ENCODE measurements around the gene ACYP1. TPM values are rescaled to one million over a fixed set of nuclear protein-coding genes. Genes with fewer than 3 reads are reported as not detected.

The ACYP1 gene
- polyA plus RNA-seq, result 10 to 100 TPM; 12.0 to 24.1 TPM

GRCh38 chr14:75063491-75064204 is at the start of gene ACYP1:
TSS of gene ACYP1 (minus strand) at chr14:75064024. CDS start at chr14:75063553, 471 bp downstream.
- WGBS, 2 donors, result 0% methylated on average over 34 of the region's 34 CpGs
- Histone ChIP-seq H3K4me1 (ENCODE audit: control insufficient read depth in 2 of 2, insufficient read depth in 2 of 2, low read length in 1 of 2) (no peaks in the 10 kb centered on the region), H3K4me3 (ENCODE audit: low read depth in 1 of 2, low read length in 2 of 2) (peak within 1 kb of the TSS; percentile 76 to 79), H3K27ac (ENCODE audit: low read depth in 2 of 2, low read length in 1 of 2) (peak within 1 kb of the TSS; percentile 69 to 85), H3K27me3 (ENCODE audit: control insufficient read depth in 1 of 2, insufficient read depth in 2 of 2, low read length in 2 of 2) (no peaks in the 10 kb centered on the region), H3K36me3 (ENCODE audit: control insufficient read depth in 2 of 2, insufficient read depth in 2 of 2, low read length in 1 of 2) (no peaks in the 10 kb centered on the region), H3K9me3 (ENCODE audit: control insufficient read depth in 2 of 2, insufficient read depth in 1 of 2, low read depth in 1 of 2, low read length in 1 of 2) (no peaks in the 10 kb centered on the region)

GRCh38 chr14:75109877-75110276 is 46.1 kb upstream of the ACYP1 start:
- WGBS, 2 donors, result 83 to 84% methylated on average over 2 of the region's 2 CpGs
- Histone ChIP-seq H3K4me1 (ENCODE audit: control insufficient read depth in 2 of 2, insufficient read depth in 2 of 2, low read length in 1 of 2) (no peaks in the 10 kb centered on the region), H3K36me3 (ENCODE audit: control insufficient read depth in 2 of 2, insufficient read depth in 2 of 2, low read length in 1 of 2) (peaks cover 12 to 15% of the 10 kb centered on the region in 2 donors), H3K27ac (ENCODE audit: low read depth in 2 of 2, low read length in 1 of 2) (no peak overlapping the region), H3K27me3 (ENCODE audit: control insufficient read depth in 1 of 2, insufficient read depth in 2 of 2, low read length in 2 of 2) (no peaks in the 10 kb centered on the region), H3K4me3 (ENCODE audit: low read depth in 1 of 2, low read length in 2 of 2) (no peak overlapping the region), H3K9me3 (ENCODE audit: control insufficient read depth in 2 of 2, insufficient read depth in 1 of 2, low read depth in 1 of 2, low read length in 1 of 2) (no peaks in the 10 kb centered on the region)

DNA sequence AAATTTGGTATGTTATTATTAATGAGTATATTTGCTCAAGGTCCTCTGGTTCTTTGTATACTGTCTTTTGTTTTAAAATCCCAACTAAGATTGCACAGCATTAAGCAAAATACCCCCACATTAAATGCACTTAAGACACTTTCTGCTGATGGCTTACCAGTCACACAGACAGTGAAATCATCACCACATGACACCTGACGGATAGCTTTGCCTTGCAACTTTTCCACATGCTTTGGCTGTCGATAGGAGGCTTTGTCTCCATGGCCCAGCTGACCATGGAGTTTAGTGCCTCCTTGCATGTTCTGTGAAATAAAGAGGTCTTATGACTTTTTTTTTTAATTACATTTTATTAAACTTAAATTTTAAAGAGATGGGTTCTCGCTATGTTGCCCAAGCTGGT is 43.4 kb upstream of the ACYP1 start:
- Histone ChIP-seq H3K9me3 (ENCODE audit: control insufficient read depth in 2 of 2, insufficient read depth in 1 of 2, low read depth in 1 of 2, low read length in 1 of 2) (no peaks in the 10 kb centered on the region), H3K36me3 (ENCODE audit: control insufficient read depth in 2 of 2, insufficient read depth in 2 of 2, low read length in 1 of 2) (peaks cover 9% of the 10 kb centered on the region in 2 donors), H3K4me3 (ENCODE audit: low read depth in 1 of 2, low read length in 2 of 2) (no peak overlapping the region), H3K27me3 (ENCODE audit: control insufficient read depth in 1 of 2, insufficient read depth in 2 of 2, low read length in 2 of 2) (no peaks in the 10 kb centered on the region), H3K4me1 (ENCODE audit: control insufficient read depth in 2 of 2, insufficient read depth in 2 of 2, low read length in 1 of 2) (no peaks in the 10 kb centered on the region), H3K27ac (ENCODE audit: low read depth in 2 of 2, low read length in 1 of 2) (no peak overlapping the region)
- 63 to 76% methylated on average over 3 of the region's 3 CpGs for WGBS, 2 donors

DNA sequence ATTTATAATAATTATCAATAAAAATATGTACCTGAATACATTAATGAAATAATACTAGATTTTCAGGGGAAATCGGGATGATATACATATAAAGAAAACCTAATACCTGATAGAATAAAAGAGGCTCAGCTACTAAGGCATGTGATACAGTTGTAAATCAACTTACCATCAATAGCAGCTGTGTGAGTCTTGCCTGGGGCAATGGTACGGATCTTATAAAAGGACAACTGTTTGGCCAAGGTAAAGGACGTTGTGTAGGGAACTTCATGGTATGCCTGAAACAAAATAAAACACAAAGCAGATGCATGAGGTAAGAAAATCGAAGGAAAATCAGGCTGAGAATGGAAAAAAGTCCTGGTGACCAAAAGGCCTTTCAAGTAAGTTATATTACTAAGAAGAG is 37.7 kb upstream of the ACYP1 start:
- Histone ChIP-seq H3K36me3 (ENCODE audit: control insufficient read depth in 2 of 2, insufficient read depth in 2 of 2, low read length in 1 of 2) (peaks cover 5 to 14% of the 10 kb centered on the region in 2 donors), H3K27ac (ENCODE audit: low read depth in 2 of 2, low read length in 1 of 2) (no peak overlapping the region), H3K4me3 (ENCODE audit: low read depth in 1 of 2, low read length in 2 of 2) (no peak overlapping the region), H3K27me3 (ENCODE audit: control insufficient read depth in 1 of 2, insufficient read depth in 2 of 2, low read length in 2 of 2) (no peaks in the 10 kb centered on the region), H3K4me1 (ENCODE audit: control insufficient read depth in 2 of 2, insufficient read depth in 2 of 2, low read length in 1 of 2) (no peaks in the 10 kb centered on the region), H3K9me3 (ENCODE audit: control insufficient read depth in 2 of 2, insufficient read depth in 1 of 2, low read depth in 1 of 2, low read length in 1 of 2) (no peaks in the 10 kb centered on the region)
- 73 to 80% methylated on average over 4 of the region's 4 CpGs for WGBS, 2 donors

- WGBS, 2 donors, result 72 to 73% methylated on average over 1 of the region's 1 CpG
- H3K27me3 ChIP-seq (ENCODE audit: control insufficient read depth in 1 of 2, insufficient read depth in 2 of 2, low read length in 2 of 2), result no peaks in the 10 kb centered on the region
- no peaks in the 10 kb centered on the region for H3K4me1 ChIP-seq (ENCODE audit: control insufficient read depth in 2 of 2, insufficient read depth in 2 of 2, low read length in 1 of 2)
- peaks cover 5 to 10% of the 10 kb centered on the region in 2 donors for H3K36me3 ChIP-seq (ENCODE audit: control insufficient read depth in 2 of 2, insufficient read depth in 2 of 2, low read length in 1 of 2)
- no peaks in the 10 kb centered on the region for H3K9me3 ChIP-seq (ENCODE audit: control insufficient read depth in 2 of 2, insufficient read depth in 1 of 2, low read depth in 1 of 2, low read length in 1 of 2)
- no peak overlapping the region for H3K4me3 ChIP-seq (ENCODE audit: low read depth in 1 of 2, low read length in 2 of 2)
- no peak overlapping the region for H3K27ac ChIP-seq (ENCODE audit: low read depth in 2 of 2, low read length in 1 of 2)
Measured at GRCh38 chr14:75098682-75099081, 34.9 kb upstream of the ACYP1 start.

DNA sequence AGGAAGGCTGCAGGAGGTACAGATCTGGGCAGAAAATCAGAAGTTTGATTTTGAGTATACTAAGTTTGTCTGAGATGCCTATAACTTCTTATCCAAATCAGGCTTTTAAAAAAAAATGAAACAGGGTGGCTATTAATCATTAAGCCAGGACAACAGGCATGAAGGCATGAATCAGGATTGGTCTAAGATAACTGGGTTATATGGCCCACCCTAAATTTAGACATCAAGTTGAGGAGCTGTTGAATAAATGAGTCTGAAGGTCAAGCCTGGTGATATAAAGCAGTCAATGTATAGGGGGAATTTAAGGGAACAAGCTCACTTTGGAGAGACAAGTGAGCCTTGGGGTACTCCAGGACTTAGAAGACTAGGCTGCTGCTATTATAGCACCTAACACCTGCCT is 34.4 kb upstream of the ACYP1 start:
- Histone ChIP-seq H3K4me3 (ENCODE audit: low read depth in 1 of 2, low read length in 2 of 2) (no peak overlapping the region), H3K4me1 (ENCODE audit: control insufficient read depth in 2 of 2, insufficient read depth in 2 of 2, low read length in 1 of 2) (no peaks in the 10 kb centered on the region), H3K36me3 (ENCODE audit: control insufficient read depth in 2 of 2, insufficient read depth in 2 of 2, low read length in 1 of 2) (peaks cover 5 to 9% of the 10 kb centered on the region in 2 donors), H3K27me3 (ENCODE audit: control insufficient read depth in 1 of 2, insufficient read depth in 2 of 2, low read length in 2 of 2) (no peaks in the 10 kb centered on the region), H3K27ac (ENCODE audit: low read depth in 2 of 2, low read length in 1 of 2) (no peak overlapping the region), H3K9me3 (ENCODE audit: control insufficient read depth in 2 of 2, insufficient read depth in 1 of 2, low read depth in 1 of 2, low read length in 1 of 2) (no peaks in the 10 kb centered on the region)

DNA sequence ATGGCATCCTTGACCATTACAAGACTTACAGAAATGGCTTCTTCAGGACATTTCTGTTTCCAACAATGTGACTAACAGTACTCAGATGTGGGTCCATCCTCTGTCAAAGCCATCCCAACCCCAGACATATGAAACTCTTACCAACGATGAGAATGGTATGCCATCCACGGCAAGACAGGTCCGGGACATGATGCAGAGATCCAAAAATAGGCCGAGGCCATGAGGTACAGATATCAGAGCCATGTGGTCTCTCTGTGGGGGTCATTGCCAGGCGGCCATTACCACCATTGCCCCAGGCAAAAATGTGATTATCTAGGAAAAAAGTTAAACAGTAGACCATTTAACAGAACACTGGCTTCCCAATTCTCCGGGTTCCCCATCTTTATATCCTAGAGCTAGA is 33.1 kb upstream of the ACYP1 start:
- WGBS, 2 donors, result 92 to 94% methylated on average over 6 of the region's 6 CpGs
- H3K36me3 ChIP-seq (ENCODE audit: control insufficient read depth in 2 of 2, insufficient read depth in 2 of 2, low read length in 1 of 2), result peaks cover 5 to 9% of the 10 kb centered on the region in 2 donors
- H3K27ac ChIP-seq (ENCODE audit: low read depth in 2 of 2, low read length in 1 of 2), result no peak overlapping the region
- H3K9me3 ChIP-seq (ENCODE audit: control insufficient read depth in 2 of 2, insufficient read depth in 1 of 2, low read depth in 1 of 2, low read length in 1 of 2), result no peaks in the 10 kb centered on the region
- H3K27me3 ChIP-seq (ENCODE audit: control insufficient read depth in 1 of 2, insufficient read depth in 2 of 2, low read length in 2 of 2), result no peaks in the 10 kb centered on the region
- H3K4me1 ChIP-seq (ENCODE audit: control insufficient read depth in 2 of 2, insufficient read depth in 2 of 2, low read length in 1 of 2), result no peaks in the 10 kb centered on the region
- no peak overlapping the region for H3K4me3 ChIP-seq (ENCODE audit: low read depth in 1 of 2, low read length in 2 of 2)

GRCh38 chr14:75095690-75096089 is 31.9 kb upstream of the ACYP1 start:
- WGBS, 2 donors, result 89 to 97% methylated on average over 4 of the region's 4 CpGs

DNA sequence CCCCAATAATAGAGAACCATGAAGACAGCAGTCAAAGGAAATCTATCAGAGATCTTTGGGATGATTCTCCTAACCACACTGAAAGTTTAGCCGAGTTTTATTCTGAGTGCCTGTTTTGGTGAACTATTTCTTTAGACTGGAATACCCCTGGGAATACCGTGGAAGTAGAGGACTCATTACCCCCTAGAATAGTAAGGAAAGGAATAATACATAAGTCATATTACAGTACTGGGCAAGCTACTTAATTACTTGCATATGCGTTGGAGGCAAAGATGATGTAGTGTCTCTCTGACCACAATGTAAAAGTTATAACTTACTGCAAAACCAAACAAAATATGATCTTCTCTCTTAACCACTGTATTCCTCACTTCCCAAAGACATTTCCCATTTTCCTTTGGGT is 31.1 kb upstream of the ACYP1 start:
- H3K27ac ChIP-seq (ENCODE audit: low read depth in 2 of 2, low read length in 1 of 2), result no peak overlapping the region
- H3K36me3 ChIP-seq (ENCODE audit: control insufficient read depth in 2 of 2, insufficient read depth in 2 of 2, low read length in 1 of 2), result peaks cover 5 to 8% of the 10 kb centered on the region in 2 donors

More at GRCh38 chr14:75095690-75096089, 31.9 kb upstream of the ACYP1 start:
- no peaks in the 10 kb centered on the region for H3K9me3 ChIP-seq (ENCODE audit: control insufficient read depth in 2 of 2, insufficient read depth in 1 of 2, low read depth in 1 of 2, low read length in 1 of 2)
- H3K4me3 ChIP-seq (ENCODE audit: low read depth in 1 of 2, low read length in 2 of 2), result no peak overlapping the region
- peaks cover 5 to 8% of the 10 kb centered on the region in 2 donors for H3K36me3 ChIP-seq (ENCODE audit: control insufficient read depth in 2 of 2, insufficient read depth in 2 of 2, low read length in 1 of 2)
- H3K27me3 ChIP-seq (ENCODE audit: control insufficient read depth in 1 of 2, insufficient read depth in 2 of 2, low read length in 2 of 2), result no peaks in the 10 kb centered on the region
- H3K4me1 ChIP-seq (ENCODE audit: control insufficient read depth in 2 of 2, insufficient read depth in 2 of 2, low read length in 1 of 2), result no peaks in the 10 kb centered on the region
- H3K27ac ChIP-seq (ENCODE audit: low read depth in 2 of 2, low read length in 1 of 2), result no peak overlapping the region

GRCh38 chr14:75092698-75093097 is 28.9 kb upstream of the ACYP1 start:
- WGBS, 2 donors, result 87 to 92% methylated on average over 2 of the region's 2 CpGs
- H3K36me3 ChIP-seq (ENCODE audit: control insufficient read depth in 2 of 2, insufficient read depth in 2 of 2, low read length in 1 of 2), result peaks cover 6 to 8% of the 10 kb centered on the region in 2 donors

More for the DNA sequence above, 31.1 kb upstream of the ACYP1 start:
- no peaks in the 10 kb centered on the region for H3K27me3 ChIP-seq (ENCODE audit: control insufficient read depth in 1 of 2, insufficient read depth in 2 of 2, low read length in 2 of 2)
- WGBS, 2 donors, result 86 to 94% methylated on average over 3 of the region's 3 CpGs
- no peaks in the 10 kb centered on the region for H3K4me1 ChIP-seq (ENCODE audit: control insufficient read depth in 2 of 2, insufficient read depth in 2 of 2, low read length in 1 of 2)
- H3K9me3 ChIP-seq (ENCODE audit: control insufficient read depth in 2 of 2, insufficient read depth in 1 of 2, low read depth in 1 of 2, low read length in 1 of 2), result no peaks in the 10 kb centered on the region
- H3K4me3 ChIP-seq (ENCODE audit: low read depth in 1 of 2, low read length in 2 of 2), result no peak overlapping the region

More at GRCh38 chr14:75092698-75093097, 28.9 kb upstream of the ACYP1 start:
- Histone ChIP-seq H3K9me3 (ENCODE audit: control insufficient read depth in 2 of 2, insufficient read depth in 1 of 2, low read depth in 1 of 2, low read length in 1 of 2) (no peaks in the 10 kb centered on the region), H3K4me1 (ENCODE audit: control insufficient read depth in 2 of 2, insufficient read depth in 2 of 2, low read length in 1 of 2) (no peaks in the 10 kb centered on the region), H3K4me3 (ENCODE audit: low read depth in 1 of 2, low read length in 2 of 2) (no peak overlapping the region), H3K27me3 (ENCODE audit: control insufficient read depth in 1 of 2, insufficient read depth in 2 of 2, low read length in 2 of 2) (no peaks in the 10 kb centered on the region), H3K27ac (ENCODE audit: low read depth in 2 of 2, low read length in 1 of 2) (no peak overlapping the region)

All from esophagus (tissue), 2 donors.